Choroid plexus epithelial cell (primary cell): Measurements from ENCODE around the gene GIMAP4.
"Not testable (repeated sequence)": the region's sequence is repeated elsewhere in the genome, so short reads cannot be mapped to it uniquely, and the experiment has no call there.

Experiments
- DNase-seq: peaks from one replicate; pipeline ENCODE4 v3.0.0-alpha.2; 2010; ENCODE audit warnings: low read depth
- H3K4me3 ChIP-seq: 2 replicates; pipeline ENCODE4 v1.5.1; 2011; ENCODE audit warnings: low read depth, mild to moderate bottlenecking, control low read depth, low read length, moderate library complexity
- TF ChIP-seq, protein P1 (sequence below): conservative IDR thresholded peaks from 2 replicates; pipeline ENCODE4 v1.5.1; 2011; ENCODE audit warnings: low read depth, mild to moderate bottlenecking, control low read depth, inconsistent platforms, low read length, moderate library complexity

The GIMAP4 gene

DNA sequence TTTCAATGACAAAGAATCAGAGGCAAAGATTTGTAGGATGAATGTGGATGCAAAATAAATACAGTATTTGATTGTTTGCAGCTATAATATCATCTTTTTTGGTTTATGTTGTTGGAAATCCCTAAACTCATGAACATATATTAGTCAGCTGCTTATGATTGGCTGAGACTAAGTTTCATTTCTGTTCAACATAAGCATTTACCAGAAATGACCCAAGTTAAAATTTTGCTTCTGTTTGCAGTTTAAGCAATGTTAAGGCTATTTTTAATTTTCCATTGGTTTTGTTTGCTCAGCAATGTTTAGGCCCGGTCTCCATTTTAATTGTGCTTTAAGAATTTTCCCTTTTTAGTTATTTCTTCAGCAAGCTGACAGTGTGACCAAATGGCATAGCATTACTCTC lies 43.0 kb downstream of the GIMAP4 start:
- DNase-seq = no peak
- TF ChIP-seq, protein P1, sequence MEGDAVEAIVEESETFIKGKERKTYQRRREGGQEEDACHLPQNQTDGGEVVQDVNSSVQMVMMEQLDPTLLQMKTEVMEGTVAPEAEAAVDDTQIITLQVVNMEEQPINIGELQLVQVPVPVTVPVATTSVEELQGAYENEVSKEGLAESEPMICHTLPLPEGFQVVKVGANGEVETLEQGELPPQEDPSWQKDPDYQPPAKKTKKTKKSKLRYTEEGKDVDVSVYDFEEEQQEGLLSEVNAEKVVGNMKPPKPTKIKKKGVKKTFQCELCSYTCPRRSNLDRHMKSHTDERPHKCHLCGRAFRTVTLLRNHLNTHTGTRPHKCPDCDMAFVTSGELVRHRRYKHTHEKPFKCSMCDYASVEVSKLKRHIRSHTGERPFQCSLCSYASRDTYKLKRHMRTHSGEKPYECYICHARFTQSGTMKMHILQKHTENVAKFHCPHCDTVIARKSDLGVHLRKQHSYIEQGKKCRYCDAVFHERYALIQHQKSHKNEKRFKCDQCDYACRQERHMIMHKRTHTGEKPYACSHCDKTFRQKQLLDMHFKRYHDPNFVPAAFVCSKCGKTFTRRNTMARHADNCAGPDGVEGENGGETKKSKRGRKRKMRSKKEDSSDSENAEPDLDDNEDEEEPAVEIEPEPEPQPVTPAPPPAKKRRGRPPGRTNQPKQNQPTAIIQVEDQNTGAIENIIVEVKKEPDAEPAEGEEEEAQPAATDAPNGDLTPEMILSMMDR = no peak
- H3K4me3 ChIP-seq = no peak overlapping the region

GRCh38 chr7:150612925-150613324 lies 45.7 kb downstream of the GIMAP4 start:
- DNase-seq = no peak
- no peak overlapping the region for H3K4me3 ChIP-seq
- TF ChIP-seq, protein P1 = no peak

- no peak overlapping the region for H3K4me3 ChIP-seq
- TF ChIP-seq, protein P1 = no peak
- DNase-seq = no peak
Observed at GRCh38 chr7:150613880-150614279, 46.7 kb downstream of the GIMAP4 start.

DNA sequence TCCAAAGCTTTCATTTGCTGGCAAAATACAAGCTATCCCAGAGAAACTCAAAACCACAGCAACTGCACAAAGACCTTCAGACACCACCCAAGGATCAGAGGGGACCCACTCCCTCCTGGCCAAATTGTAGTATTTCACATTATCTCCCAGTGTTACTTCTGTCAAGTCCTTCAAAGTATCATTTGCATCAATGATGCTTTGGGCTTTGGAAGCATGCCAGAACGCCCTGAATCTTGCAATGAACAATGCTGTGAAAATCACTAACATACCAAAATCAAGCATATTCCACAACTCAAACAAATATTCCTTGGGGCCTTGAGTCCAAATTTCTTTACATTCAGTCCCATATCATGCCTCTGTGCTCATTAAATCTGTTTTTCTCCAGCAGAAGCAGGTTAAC lies 47.2 kb downstream of the GIMAP4 start:
- not testable (repeated sequence) for H3K4me3 ChIP-seq, DNase-seq

- not testable (repeated sequence) for H3K4me3 ChIP-seq, DNase-seq
Observed at GRCh38 chr7:150615221-150615755, 48.1 kb downstream of the GIMAP4 start.

DNA sequence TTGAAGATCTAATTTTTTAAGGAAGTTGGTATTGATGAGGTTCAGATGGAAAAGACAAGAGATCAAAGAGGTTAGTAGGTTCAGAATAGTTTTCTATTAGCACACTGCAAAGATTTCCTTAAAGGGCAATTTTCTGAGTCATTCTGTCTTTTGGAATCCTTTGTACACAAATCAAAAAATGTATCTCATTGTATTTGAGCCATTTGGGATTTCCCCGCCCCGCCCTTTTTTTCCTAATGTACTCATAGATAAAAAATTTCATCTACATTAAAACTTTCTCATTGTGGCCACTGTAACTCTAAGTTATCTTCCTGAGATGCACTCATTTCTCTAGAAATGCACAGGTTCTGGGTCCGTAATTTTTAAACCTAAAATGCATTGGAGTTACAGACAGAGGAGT lies 52.9 kb downstream of the GIMAP4 start:
- H3K4me3 ChIP-seq = no peak overlapping the region
- TF ChIP-seq, protein P1 = no peak
- DNase-seq = no peak

GRCh38 chr7:150620617-150621371 lies 53.6 kb downstream of the GIMAP4 start:
- no peak overlapping the region for H3K4me3 ChIP-seq
- DNase-seq = no peak
- TF ChIP-seq, protein P1 = no peak

DNA sequence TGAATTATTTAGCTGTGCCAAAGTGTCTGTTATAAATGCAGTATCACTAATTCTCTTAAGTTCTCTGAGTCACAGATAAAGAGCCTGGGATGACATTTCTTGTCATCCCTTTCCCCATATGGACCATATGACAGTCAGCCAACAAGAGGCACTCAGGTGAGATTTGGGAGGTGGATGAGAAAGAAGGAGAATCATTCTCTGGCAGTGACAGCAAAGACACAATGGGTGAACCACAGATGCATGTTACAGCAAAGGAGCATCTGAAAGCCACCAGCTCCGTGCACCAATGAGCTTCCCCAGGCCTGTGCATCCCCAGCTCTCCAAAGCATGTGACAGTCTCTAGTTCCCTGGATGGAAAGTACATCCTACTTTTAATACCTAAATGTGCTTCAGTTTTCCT lies 54.2 kb downstream of the GIMAP4 start:
- TF ChIP-seq, protein P1 = no peak
- DNase-seq = no peak
- no peak overlapping the region for H3K4me3 ChIP-seq
